ENCODE measurements around the gene CASP4.
"Not testable (repeated sequence)": the region's sequence is repeated elsewhere in the genome, so short reads cannot be mapped to it uniquely, and the experiment has no call there.

CASP4 gene

DNA sequence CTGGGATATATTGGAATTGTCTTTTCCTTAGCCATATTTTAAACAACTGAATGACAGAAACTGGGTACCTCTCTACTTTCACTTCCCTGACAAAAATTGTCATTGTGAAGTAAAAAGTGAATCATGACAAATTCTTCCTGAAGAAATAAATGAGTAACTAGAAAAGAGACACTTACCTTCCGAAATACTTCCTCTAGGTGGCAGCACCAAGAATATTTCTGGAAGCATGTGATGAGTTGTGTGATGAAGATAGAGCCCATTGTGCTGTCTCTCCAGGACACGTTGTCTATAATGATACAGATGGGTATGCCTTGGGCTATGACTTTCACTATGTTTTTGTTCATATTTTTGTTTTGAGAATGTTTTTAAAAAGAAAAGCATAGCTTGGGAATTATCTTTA, 21.5 kb downstream of the CASP4 start:
- peak; percentile 79 for DNase-seq

DNA sequence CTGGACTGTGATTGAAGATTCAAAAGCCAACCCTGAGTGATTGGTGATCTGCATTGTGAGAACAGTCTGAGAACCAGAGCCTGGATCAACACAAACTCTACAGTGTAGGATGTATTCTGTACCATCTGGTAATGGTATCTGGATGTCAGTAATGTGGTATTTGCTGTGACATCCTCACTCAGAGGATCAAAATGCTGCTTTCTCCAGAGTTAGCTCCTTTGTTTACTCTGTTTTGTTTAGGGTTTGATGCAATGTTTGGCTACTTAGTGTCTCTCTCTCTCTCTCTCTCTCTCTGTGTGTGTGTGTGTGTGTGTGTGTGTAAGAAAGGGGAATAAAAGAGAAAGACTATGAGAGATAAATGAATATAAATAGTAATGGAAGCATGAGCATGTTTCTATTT, 24.3 kb downstream of the CASP4 start:
- DNase-seq: no peak

DNA sequence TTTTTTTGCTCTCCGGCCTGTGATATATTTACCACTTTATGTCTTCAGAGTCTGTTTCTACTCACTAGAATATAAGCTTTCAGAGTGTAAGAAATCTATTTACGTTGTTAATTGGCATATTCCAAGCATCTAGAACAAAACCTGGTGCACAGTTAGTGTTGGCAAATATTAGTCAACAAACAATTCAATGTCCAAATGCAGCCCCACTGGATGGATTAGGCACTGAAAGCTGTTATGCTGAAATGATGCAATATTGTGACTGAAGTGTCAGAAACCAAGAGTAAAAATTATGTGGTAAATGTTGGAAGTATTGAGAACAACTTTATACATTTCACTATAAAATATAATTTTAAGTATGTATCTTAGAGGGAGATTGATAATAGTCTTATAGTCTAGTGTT, 24.8 kb downstream of the CASP4 start:
- DNase-seq: no peak

- peak; percentile 43 for DNase-seq
Observed at GRCh38 chr11:104934594-104934993, 33.8 kb downstream of the CASP4 start.

- not testable (repeated sequence) for DNase-seq
Observed at GRCh38 chr11:104934073-104934472, 34.3 kb downstream of the CASP4 start.

- DNase-seq: no peak
Observed at GRCh38 chr11:104928811-104929210, 39.6 kb downstream of the CASP4 start.

DNA sequence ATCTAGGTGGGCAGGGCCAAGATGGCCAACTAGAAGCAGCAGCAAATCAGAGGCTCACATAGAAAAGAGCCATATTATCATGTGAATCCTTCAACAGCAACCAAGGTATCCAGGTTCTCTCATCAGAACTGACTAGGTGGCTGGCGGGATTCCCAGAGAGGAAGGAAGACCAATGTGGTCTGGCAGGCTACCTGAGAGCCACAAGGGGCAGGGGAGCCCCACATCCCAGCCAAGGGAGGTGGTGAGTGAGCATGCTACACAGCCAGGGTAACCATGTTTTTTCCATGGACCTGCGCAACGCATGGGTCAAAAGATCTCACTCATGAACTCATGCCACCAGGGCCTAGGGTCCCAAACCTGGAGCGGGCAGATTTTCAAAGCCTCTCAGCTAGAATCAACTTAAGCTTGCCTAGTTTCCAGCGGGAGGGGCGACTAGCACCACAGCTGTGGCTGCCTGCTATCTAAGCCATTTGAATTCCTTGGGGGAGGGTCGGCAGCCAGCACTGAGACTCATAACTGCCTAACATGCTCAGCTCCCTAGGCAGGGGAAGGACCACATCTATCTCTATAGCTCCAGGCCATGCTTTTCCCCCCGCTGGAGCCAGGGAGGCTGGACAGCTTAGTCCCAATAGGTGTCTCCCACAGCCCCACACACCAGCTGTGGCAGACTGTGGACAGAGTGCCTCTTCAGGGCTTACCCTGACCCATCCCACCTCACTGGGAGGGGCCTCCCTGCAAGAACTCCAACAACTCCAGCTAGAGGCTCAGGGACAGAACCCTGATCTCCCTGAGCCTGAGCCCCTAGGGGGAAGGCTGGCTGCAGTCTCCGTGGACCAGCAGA, 41.4 kb downstream of the CASP4 start:
- DNase-seq: no peak

- DNase-seq: no peak
Observed at GRCh38 chr11:104925850-104926249, 42.5 kb downstream of the CASP4 start.

- DNase-seq: peak; percentile 26
Observed at GRCh38 chr11:104918113-104918824, 50.1 kb downstream of the CASP4 start.

DNA sequence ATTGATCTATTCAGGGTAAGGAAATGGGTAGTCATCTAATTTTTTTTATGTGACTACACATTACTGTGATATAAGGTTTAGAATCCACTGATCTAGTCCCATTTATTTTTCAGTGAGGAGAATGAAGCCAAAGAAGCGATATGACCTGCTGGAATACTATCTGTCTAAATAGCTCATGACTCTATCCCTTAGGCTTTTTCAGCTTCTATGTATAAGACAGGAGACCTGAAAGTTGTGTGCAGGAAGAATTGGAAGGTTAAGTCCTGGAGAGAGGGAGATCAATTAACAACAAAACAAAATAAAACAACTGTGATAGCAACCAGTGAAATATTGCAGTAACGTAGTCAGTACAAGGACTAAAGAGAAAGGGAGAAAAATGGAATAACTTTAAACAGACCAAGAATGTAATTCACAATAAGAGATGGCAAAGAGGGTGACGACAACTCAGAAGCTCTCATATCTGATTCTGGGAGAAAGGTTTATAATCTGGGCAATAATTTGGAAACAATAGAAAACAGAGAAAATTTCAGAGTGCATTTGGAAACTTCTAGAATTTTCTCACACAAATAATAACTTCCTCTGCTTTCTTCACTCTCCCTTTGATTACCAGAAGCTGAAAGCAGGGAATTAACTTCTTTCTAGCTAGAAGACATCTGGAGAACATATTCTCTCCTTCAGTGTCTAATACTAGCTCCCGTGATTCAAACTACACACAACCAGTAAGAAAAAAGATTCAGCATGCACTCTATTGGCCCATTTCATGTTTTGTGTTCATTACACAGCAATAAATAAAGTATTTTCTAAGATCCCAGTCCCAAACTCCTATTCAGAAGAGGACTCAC, 50.9 kb downstream of the CASP4 start:
- no peak for DNase-seq

DNA sequence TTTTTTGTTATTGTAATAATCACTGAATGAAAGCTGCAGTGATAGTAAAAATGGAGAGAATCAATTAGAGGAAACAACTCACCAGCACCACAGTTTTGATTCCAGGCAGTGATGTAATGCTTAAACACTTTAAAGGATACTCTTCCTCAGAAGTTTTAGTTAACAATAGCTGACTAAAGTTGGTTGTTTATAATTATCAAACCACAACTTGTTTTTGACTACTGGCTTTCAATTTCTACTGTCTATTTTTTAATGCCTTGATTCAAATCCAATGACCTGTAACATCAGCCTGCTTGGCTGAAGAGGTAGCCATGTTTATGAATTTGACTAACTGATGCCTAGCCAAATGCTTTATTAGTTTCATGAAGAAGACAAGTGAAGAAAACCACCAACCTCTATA, 51.9 kb downstream of the CASP4 start:
- no peak for DNase-seq

DNA sequence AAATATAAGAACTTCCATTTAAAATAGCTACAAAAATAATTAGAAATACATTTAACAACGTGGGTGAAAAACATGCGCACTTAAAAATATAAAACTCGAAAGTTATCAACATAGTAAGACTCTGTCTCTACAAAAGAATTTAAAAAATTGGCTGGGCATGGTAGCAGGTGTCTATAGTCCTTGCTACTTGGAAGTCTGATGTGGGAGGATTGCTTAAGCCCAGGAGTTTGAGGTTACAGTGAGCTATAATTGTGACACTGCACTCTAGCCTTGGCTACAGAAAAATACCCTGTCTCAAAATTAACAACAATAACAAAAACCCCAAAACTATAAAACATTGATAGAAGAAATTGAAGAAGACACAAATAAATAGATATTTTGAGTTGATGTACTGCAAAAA, 56.3 kb downstream of the CASP4 start:
- peak; percentile 19 for DNase-seq

- no peak for DNase-seq
Observed at GRCh38 chr11:104908186-104908531, 60.2 kb downstream of the CASP4 start.

DNA sequence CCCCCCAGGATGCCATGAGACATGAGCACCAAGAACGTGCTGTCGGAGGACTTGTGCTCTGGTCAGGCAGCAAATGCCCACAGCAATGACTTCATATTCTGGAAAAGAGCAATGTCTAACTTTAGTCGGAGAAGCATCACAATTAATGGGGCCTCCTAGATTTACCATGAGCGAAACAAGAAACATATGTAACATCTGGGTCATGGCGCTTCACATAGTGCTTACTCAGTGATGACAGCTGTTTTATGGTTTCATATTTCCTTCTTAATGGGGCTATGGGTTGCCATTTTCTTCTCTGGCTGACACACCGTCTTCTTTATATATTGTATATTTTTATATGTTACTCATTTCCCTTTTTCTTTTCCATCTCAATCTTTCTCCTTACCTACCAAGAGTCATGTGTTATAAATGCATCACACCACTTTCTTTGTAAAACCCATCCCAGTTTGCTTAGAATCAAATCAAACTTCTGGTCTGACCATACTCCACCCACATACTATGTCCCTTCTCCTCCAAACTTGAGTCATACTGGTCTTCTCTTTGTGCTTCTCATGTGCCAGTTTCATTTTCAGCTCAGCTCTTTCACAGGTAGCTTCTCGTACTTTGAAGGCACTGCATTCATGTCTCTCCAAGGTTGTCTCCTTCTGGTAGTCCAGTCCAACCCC, 60.7 kb downstream of the CASP4 start:
- DNase-seq: no peak

DNA sequence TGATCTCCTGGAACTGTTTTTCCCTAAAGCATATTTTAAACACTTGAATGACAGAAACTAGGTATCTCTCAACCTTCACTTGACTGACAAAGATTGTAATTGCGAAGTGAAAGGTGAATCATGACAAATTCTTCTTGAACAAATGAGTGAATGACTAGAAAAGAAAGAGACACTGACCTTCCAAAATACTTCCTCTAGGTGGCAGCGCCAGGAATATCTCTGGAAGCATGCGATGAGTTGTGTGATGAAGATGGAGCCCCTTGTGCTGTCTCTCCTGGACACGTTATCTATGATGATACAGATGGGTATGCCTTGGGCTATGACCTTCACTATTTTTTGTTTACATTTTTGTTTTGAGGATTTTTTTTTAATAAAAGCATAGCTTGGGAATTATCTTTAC, 63.1 kb downstream of the CASP4 start:
- DNase-seq: peak; percentile 8

DNA sequence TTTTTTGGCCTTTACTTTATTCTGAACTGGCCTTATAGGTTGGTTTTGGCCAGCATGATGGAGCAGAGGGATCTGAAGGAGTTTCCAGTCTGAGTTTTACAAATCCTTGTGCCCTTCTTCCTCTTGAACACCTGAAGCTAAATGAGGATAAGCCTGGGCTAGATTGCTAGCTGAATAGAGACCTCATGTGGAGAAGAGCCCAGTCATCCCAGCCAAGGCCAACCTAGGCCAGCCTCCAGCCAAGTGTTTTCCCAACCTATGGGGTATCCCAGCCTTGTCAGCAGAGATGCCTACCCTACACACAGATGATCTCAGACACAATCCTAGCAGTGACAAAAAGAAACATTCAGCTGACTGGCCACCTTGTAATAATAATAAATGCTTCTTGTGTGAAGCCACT, 69.1 kb downstream of the CASP4 start:
- no peak for DNase-seq

GRCh38 chr11:104898685-104899013, 69.7 kb downstream of the CASP4 start:
- DNase-seq: no peak

GRCh38 chr11:104897891-104898684, 70.3 kb downstream of the CASP4 start, which contains the start of gene CASP12:
Gene CASP12, minus strand, starts transcription at chr11:104898460.
- no peak for DNase-seq

- DNase-seq: peak; percentile 4
Observed at GRCh38 chr11:104895634-104896033, 72.7 kb downstream of the CASP4 start.

DNA sequence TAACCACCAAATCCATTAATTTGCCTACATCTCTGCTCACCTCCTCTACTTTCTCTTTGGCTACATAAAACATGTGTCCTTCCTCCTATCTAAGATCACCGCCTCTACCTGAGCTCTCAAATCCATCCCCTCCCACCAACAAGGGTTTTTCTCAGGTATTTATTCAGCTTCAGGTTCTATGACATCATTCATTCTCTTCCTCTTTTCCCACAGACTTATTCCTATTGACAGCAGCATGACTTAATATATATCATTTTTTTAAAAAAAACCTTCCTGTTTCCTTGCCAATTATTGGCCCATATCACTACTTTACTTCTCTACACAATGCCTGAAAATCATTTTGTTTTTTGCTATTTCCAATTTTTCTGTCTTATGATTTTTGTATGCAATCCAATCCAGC, 74.5 kb downstream of the CASP4 start:
- DNase-seq: no peak

Data from hematopoietic multipotent progenitor cell treated with erythropoietin and hydrocortisone succinate and interleukin-3 and kit ligand, for 4 days (in vitro differentiated cells).